NCI-H187 (cell line): Measurements from ENCODE around the gene IFNA14.
"Not testable (repeated sequence)": the region's sequence is repeated elsewhere in the genome, so short reads cannot be mapped to it uniquely, and the experiment has no call there.

Source experiments
- DNase-seq, 2 experiments: peaks; one replicate each; lab custom pipeline; 2025; lab: John Stamatoyannopoulos, UW

IFNA14 gene

DNA sequence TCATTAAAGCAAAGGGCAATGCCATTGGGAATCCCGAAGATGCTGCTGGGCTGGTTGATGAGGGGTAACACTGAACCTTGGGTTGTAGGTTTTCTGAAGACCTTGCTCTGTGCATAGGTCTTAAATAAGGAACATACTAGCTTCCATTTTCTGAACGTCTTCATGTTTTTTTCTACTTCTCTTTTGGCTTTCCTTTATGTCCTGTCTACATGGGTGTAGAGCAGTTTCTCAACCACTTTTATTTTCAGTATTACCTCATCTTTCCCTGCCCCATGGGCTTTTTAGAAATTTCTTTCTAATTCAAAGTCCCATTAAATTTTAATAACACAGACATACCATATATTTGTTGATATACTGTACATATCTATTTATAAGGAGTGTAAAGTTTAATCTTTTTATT, at the start of gene IFNA14:
Gene IFNA14 (minus strand): TSS at position 95 of the 400 bp plus-strand sequence. CDS start 70 bp downstream, at position 25.
- no peak for DNase-seq

DNA sequence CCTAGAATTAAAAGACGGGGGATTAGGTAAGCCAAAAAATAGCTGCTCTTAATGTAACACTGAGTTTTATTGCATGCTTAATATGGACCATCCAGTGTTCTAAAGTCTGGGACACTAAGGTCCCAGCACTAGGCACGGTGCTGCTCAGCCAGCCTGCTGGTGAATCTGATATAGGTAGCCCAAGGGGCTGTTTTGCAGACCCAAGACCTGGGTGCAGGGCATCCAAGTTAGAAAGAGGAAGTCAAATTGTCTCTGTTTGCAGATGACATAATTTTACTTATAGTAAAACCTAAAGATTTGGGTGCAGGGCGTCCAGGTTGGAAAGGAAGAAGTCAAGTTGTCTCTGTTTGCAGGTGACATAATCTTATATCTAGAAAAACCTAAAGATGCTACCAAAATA, 47.5 kb upstream of the IFNA14 start:
- no peak for DNase-seq

DNA sequence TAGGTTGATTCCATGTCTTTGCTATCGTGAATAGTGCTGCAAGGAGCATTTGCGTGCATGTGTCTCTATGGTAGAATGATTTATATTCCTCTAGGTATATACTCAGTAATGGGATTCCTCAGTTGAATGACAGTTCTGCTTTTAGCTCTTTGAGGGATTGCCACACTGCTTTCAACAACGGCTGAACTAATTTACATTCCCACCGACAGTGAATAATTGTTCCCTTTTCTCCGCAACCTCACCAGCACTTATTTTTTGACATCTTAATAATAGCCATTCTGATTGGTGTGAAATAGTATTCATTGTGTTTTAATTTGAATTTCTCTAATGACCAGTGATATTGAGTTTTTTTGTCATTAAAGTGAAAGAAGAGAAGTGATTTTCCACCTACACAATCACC, 46.9 kb upstream of the IFNA14 start:
- DNase-seq, result no peak

DNA sequence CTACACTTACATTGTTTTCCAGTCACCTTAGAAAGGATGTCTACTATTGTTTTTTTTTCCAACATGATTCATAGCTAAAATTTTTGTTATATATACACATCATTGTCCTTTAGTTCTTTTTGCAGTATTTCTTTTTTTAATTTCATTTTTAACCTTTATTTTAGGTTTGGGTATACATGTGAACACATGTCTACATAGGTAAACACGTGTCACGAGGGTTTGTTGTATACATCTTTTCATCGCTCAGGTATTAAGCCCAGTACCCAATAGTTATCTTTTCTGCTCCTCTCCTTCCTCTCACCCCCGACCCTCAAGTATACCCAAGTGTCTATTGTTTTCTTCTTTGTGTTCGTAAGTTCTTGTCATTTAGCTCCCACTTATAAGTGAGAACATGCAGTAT, 46.3 kb upstream of the IFNA14 start:
- no peak for DNase-seq

DNA sequence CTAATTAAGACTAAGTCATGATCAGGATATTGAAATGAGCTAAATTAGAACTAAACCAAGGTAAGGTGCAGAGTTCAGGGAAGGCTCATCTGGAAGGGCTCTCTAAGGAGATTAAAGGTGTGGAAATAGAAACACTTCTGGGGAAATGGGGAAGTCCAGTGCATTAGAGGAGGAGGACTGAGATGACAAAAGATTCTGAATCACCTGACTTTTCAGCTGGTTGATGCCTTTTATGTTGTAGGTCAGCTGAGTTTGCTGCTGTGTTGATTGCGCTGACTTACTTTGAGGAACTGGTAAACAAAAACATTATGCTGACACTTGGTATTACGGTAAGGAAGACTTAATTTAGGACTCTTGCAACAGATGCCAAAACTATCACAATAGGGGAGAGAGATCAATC, 41.5 kb upstream of the IFNA14 start:
- DNase-seq, result no peak

DNA sequence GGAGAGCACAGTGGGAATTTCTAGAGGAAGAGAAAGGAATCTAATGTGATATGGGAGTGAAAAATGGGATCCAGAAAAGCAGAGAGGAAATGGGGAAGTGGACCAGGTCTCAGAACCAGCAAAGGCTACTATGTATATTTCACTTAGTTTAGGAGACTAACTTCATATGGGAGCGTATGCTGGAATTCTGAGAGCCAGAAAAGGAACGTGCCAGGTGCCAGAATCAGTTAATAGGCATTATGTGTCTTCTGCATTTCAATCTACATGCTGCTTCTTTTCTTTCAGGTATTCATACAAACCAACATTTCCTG, 28.5 kb upstream of the IFNA14 start:
- no peak for DNase-seq

DNA sequence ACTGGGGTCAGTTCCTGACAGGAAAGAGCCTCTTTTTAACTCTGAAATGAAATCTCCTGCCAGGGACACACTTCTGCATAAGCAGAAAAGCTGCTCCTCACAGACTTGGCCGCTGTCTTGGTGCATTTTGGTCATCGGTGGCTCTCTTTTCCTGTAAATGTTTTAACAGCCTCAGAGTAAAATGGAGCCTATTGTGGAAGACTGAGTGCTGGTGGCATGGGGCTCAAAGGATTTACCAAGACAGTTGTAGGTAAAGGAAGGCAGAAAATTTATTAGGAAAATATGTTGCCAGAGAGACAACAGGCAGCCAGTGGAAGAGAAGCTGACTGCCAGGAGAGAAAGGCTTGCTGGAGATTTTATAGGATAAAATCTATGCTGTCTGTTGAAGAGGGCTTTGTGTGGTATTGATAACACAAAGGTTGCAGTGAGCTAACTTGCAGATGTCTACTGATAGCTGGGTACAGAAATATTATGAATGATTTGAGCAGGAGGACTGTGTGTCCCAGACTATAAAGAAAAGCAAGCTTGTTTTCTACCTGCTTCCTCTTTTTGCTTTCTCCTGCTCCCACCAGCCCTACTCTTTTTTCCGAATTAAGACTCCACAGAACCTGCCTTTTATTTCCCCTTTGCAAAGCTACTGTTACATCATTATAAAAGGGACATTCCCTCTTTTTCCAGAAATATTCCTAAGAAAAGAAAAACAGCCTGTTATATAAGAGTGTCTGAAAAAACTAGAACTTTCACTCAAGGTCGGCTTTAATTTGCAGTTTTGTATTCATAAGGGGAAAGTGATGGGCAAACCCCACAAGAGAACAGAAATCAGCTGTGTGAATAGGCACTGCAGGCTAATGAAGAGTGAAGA, 27.9 kb upstream of the IFNA14 start:
- DNase-seq, result no peak

DNA sequence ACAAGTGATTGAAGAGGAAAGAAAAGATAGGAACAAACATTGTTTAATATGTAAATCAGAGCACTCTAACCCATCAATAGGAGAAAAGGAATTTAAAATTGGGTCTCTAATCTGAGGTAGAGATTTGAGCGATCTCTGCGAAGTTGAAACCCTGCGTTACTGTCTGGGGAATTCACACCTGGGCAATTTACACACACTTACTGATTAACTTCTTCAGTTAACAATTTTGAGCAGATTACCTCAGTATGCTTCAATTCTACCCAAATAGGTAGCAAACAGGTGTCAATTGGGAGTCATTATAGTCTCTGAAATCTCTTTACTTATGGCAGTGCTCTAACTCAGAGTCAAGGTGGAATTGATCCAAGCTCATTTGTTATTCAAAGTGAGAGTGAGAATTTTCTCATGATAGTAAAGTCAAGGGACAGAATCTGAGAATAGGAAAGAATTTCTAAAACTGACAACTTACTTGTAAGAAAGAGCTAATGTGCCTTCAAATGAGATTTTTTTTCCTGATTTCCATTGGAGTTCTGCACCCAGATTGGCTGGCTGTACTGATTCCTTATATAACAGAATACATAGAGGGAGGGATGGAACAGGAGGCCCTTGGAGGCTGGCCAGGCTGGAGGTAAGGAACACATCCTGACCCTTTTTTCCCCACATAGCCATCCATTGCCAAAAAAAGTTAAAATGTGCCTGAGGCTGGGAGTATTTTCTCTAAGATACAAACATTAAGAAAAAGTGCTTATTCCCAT, 27.1 kb upstream of the IFNA14 start:
- DNase-seq, result no peak

DNA sequence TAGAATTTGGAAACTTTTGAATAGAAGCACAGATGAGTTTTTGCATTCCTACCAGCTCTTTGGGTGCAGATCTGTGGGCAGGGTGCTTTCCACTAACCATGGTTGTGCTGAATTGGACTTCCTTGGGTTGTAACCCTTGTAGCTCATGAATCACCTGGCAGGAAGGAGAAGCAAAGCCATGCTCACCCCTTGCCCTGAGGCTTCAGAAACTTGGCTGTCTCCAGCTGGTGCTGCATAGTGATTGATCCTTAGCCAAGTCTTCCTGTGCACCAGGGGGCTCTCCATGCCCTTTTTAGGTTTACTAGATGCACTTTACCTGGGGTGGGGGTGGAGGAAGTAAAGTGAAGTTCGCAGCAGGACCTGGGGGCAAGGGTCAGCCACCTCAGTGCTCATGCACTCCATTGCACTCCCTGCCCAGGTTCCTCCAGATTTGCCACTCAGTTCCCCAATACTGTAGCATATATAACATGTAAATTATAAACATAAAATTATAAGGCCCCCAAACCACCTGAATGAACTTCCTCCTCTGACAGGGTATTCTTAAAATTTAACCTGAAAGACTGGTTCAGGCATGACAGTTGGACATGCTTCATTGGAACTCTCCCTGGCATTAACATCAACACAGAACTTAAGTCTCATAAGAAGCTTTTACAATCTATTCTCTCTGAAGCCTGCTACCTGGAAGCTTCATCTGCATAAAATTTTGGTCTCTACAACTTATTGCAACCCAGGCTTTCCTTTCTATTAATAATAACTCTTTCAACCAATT, 25.8 kb upstream of the IFNA14 start:
- DNase-seq, result no peak

DNA sequence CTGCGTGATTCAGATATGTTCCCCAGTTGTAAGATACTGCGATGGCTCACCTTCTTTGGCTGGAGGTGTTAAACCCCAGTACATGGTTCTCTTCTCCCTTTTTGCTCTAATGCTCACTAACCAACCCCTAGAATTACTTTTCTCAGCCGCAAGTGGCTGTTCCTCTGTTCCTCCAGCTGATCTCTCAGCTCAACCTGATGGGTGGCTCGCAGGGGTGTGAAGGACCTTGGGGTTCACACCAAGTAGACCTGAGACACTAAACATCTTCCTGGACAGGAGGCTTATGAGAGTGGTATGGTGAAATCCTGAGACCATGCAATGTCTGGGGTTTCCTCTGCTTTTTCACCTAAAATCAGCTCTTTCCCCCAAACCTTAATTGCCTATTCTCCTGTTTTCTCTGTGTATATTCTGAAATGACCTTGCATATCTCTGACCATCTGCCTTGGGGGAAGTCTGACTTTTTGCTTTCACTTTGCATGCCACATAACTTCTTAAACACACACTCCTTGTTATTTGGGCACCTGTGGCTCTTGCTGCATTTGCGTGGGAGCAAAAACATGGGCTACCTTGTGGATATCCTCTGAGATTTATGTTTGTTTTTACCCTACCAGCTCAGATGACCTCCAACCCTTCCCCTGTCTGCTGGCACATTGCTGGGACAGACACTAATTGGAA, 15.9 kb upstream of the IFNA14 start:
- no peak for DNase-seq

DNA sequence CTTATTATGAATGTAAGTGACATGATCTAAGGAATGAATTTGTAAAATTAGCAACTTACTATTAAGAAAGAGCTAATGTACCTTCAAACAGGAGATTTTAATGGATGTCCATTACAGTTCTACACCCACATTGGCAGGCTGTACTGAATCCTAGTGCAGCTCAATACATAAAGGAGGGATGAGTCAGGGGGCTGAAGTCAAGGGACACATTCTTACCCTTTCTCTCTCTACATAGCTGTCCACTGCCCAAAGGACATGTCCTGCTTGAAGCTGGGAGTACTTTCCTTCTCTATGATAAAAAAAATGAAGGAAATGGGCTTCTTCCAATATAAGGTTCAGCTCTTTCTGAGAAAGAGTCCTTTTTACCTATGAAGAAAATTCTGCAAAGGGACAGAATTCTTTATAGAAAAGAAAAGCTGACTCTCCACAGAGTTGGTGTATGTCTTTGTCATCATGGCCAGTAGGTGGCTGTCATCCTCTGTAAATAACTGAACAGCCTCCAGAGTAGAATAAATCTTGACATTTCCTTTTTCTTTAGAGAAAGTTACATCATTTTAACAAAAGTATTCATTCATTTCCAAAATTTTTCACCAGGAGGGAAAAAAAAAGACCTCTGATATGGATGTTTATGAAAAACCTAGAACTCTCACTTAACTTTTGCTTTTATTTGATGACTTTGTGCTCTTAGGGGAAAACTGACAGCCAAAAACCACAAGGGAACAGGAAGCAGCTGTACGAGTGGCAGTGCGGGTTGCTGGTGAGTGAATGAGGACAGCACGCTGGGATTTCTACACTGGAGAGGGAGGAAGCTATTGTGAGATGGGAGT, 13.1 kb upstream of the IFNA14 start:
- no peak for DNase-seq

DNA sequence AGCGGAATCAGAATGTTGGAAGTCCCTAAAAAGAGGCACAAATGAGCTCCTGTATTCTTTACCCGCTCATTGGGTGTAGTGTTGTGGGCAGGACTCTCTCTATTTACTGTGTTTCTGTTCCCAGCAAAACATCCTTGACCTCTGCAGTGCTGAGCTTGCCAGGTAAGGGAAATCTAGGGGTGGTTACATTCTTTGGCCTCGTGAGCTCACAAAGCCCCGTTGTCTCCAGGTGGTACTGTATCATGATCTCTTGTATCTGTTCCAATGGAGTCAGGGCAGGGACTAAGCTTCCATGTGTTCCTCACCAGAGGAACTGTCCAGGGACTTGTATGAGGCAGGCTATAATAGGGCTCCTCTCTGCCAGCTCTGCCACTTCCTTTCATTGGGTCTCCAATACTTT, 11.8 kb upstream of the IFNA14 start:
- no peak for DNase-seq

DNA sequence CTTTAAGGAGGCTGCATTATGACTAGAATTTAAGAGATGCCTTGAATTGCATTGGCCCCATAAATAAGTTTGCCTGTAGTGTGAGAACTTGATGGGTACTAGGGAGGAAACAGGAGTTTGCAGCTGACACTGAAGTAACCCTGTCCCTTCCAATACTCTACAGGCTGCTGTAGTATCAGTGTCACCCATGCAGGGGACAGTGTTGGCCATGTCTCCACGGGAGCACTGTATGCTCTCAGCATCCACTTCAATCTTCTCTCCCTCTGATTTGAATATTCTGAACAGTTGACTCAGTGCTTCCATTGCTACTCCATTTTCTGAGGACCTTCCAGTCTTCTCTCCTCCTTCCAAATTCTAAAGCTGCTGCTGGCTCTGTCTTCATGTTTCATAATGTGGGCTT, 11.4 kb upstream of the IFNA14 start:
- no peak for DNase-seq

DNA sequence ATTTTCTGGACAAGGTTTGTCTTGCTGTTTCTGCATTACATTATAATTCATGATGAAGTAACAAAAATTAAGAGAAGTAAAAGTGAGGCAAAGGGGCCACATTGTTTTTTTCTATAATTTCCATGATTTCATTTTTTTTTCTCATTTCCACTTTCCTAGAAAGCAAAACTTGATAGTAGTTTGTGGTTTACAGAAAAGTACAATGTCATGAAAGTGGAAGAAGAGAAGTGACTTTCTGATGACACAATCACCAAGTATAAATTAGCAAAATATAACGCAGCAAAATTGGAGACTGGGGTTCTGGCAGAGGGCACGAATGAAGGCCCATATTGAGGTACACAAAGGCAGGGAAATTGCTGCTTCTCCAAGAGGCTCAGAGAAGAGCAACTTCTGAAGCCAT, 5.0 kb upstream of the IFNA14 start:
- no peak for DNase-seq

DNA sequence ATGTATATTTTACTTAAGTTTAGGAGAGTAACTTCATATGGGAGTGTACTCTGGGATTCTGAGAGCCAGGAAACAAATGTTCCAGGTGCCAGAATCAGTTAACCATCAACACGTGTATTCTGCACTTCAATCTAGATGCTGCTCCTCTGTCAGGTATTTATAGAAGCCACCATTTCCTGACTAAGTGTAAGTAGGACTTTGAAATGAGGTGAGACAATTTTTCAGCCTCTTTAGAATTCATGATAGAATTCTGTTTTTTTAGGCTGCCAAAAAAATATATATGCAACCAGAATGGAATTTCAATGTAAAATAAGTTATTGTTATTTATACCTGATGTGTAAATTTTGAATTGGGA, 3.5 kb downstream of the IFNA14 start:
- DNase-seq, result not testable (repeated sequence)

DNA sequence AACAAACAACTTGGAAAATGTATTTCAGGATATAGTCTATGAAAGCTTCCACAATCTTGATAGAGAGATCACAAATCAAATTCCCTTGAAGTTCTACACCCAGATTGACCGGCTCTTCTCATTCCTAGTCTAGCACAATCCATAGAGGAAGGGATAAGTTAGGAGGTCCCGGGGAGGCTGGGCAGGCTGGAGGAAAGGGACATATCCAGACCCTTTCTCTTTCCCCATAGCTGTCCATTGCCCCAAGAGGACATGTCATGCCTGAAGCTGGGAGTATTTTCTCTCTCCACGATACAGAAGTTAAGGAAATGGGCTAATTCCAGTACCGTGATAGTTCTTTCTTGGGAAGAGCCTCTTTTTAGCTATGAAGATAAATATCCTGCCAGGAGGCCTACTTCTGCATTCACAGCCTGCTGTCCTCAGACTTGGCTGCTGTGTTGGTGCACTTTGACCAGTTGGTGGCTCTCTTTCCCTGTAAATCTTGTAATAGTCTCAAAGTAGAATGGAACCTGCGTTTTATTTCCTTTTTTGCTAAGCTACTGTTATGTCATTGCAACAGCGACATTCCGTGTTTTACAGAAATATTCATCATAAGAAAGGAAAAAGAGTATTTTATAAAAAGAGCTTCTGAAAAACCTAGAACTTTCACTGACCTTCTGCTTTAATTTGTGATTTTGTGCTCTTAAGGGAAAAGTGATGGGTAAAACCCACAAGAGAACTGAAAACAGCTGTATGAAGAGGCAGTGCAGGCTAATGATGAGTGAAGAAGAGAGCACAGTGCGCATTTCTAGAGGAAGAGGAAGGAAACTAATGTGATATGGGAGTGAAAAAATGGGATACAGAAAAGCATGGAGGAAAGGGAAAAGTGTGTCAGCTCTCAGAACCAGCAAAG, 4.1 kb downstream of the IFNA14 start:
- not testable (repeated sequence) for DNase-seq

DNA sequence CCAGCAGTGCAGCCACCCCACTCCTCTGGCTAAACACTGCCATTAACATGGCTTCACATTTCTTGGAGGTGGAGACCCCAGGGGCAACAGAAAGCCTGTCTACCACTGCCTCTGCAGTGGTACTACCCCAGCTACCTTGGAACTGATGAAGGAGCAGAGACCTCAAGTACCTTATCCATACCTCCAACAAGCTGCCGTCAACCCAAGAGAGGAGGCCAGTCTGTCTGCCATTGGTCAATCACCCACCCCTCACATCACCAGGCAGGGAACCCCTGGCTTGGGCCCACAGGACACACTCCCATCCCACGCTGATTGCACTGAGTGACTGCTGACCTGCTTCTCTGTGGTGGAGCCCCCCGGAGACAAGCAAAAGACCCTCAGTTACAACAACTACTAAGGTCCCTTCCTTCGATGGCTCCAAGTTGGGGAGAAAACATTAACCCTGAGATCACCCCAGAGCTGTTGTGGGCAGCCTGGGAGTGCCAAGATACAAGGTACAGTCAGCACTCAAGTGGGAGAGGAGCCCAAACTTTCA, 5.6 kb downstream of the IFNA14 start:
- DNase-seq, result no peak

DNA sequence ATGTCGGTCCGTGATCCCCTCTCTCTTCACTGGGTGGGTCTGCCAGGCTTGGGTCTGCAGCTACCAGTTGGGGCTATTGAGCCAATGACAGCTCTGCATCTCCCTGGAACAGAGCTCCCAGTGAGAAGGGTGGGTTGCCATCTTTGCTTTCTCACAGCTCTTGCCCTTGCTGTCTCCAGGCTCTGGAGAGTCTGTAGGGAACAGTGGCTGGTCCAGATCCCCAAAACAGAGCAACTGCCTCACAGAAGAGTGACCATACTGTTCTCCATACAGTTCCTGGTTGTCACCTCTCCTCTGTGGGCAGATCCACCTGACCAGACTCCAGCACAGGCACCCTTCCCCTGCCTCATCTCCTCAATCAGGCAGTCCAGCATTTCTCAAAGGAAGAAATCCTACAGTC, 6.5 kb downstream of the IFNA14 start:
- no peak for DNase-seq

DNA sequence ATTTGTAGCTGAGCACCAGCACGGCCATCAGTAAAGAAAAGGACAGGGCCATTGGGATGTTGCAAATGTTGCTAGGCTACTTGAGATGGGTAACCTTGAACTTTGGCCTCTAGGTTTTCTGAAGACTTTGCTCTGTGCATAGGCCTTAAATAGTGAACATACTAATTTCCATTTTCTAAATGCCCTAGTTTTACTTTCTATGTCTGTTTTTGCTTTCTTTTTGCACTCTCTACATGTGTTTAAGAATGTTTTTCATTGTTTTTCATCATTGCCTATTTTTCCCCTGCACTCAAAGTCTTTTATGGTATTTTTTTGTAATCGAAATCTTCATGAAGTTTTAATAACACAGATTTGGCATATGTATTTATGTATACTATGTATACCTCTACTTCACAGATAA, 11.7 kb downstream of the IFNA14 start, which contains the start of gene IFNA17:
Gene IFNA17 (minus strand): TSS at position 101 of the 400 bp plus-strand sequence. CDS start 49 bp downstream, at position 52.
- DNase-seq, result no peak

DNA sequence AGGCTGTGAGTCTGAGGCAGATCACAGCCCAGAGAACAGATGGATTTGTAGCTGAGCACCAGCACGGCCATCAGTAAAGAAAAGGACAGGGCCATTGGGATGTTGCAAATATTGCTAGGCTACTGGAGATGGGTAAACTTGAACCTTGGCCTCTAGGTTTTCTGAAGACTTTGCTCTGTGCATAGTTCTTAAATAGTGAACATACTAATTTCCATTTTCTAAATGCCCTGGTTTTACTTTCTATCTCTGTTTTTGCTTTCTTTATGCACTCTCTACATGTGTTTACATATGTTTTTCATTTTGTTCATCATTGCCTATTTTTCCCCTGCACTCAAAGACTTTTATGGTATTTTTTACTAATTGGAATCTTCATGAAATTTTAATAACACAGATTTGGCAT, 22.6 kb downstream of the IFNA14 start, which contains the start of gene IFNA16:
Gene IFNA16 (minus strand): TSS at position 101 of the 400 bp plus-strand sequence. CDS start 6 bp downstream, at position 95.
- not testable (repeated sequence) for DNase-seq
